Loucy (cell line): ENCODE measurements around the gene KANSL3.

ENCODE experiments used
- CTCF ChIP-seq: fragments of 200-600 bp; sonication (generic); conservative IDR thresholded peaks from 2 replicates; pipeline ENCODE4 v1.5.1; 2014; ENCODE audit warnings: mild to moderate bottlenecking, antibody characterized with exemption, low read length
- EZH2phosphoT487 ChIP-seq: fragments of 200-600 bp; IDR thresholded peaks from 2 replicates; pipeline ENCODE4 v1.6.1; 2018; ENCODE audit warnings: antibody characterized with exemption, mild to moderate bottlenecking, moderate library complexity, borderline replicate concordance

DNA sequence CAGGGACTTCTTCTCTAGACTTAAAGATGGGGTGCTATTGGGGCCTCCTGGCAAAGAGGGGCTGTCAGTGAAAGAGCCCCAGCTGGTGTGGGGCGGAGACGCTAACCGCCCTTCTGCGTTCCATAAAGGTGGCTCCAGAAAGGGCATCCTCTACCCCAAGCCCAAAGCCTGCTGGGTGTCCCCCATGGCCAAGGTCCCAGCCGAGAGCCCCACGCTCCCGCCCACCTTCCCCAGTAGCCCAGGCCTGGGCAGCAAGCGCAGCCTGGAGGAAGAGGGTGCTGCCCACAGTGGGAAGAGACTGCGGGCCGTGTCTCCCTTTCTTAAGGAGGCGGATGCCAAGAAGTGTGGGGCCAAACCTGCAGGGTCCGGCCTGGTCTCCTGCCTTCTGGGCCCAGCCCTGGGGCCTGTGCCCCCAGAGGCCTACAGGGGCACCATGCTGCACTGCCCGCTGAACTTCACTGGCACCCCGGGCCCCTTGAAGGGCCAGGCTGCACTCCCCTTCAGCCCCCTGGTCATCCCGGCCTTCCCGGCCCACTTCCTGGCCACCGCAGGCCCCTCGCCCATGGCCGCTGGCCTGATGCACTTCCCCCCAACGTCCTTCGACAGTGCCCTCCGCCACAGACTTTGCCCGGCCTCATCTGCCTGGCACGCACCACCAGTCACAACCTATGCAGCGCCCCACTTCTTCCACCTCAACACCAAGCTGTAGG, 86.4 kb downstream of the KANSL3 start:
- TF ChIP-seq CTCF (no peak), EZH2phosphoT487 (no peak)
